HG02798 (cell line): ENCODE measurements around the gene CD19.
"Not testable (repeated sequence)": the region's sequence is repeated elsewhere in the genome, so short reads cannot be mapped to it uniquely, and the experiment has no call there.

ENCODE experiments used
- ATAC-seq: cut with Tn5 transposase; IDR thresholded peaks from one replicate; pipeline ENCODE4 v1.9.1; 2021; ENCODE audit warnings: mild to moderate bottlenecking; ENCODE audit not compliant: unreplicated experiment, poor library complexity

CD19 gene

GRCh38 chr16:28977703-28978662 is 46.2 kb downstream of the CD19 start:
- no peak for ATAC-seq

- not testable (repeated sequence) for ATAC-seq
Observed at GRCh38 chr16:28980330-28980729, 48.6 kb downstream of the CD19 start.

- no peak for ATAC-seq
Observed at GRCh38 chr16:28980929-28981328, 49.2 kb downstream of the CD19 start.

- ATAC-seq, result no peak
Observed at GRCh38 chr16:28981517-28981916, 49.7 kb downstream of the CD19 start.

GRCh38 chr16:28982418-28982817 is 50.6 kb downstream of the CD19 start:
- no peak for ATAC-seq

GRCh38 chr16:28982949-28983348 is 51.2 kb downstream of the CD19 start:
- no peak for ATAC-seq

- ATAC-seq, result no peak
Observed at GRCh38 chr16:28983644-28984043, 51.9 kb downstream of the CD19 start.

- no peak for ATAC-seq
Observed at GRCh38 chr16:28984091-28984490, 52.3 kb downstream of the CD19 start.

GRCh38 chr16:28984619-28985135 is 52.9 kb downstream of the CD19 start, which contains the start of gene LAT:
Gene LAT (plus strand): TSS chr16:28985052. CDS start chr16:28985418, 366 bp downstream.
- no peak for ATAC-seq

- ATAC-seq, result no peak
Observed at GRCh38 chr16:28985211-28986041, 53.7 kb downstream of the CD19 start.

- no peak for ATAC-seq
Observed at GRCh38 chr16:28986046-28986445, 54.3 kb downstream of the CD19 start.

- no peak for ATAC-seq
Observed at GRCh38 chr16:28986492-28986891, 54.7 kb downstream of the CD19 start.

- ATAC-seq, result no peak
Observed at GRCh38 chr16:28987170-28987853, 55.5 kb downstream of the CD19 start.
